ENCODE measurements around the gene ARHGEF16. TPM values are rescaled to one million over a fixed set of nuclear protein-coding genes. Genes with fewer than 3 reads are reported as not detected.

ARHGEF16 gene
- total RNA-seq, 1 donor from 2014 or later, result not detected

GRCh38 chr1:3425486-3426215 is 28.8 kb upstream of the ARHGEF16 start:
- Histone ChIP-seq H3K4me1 (peaks cover 6 to 30% of the 10 kb centered on the region in 2 donors), H3K9me3 (no peaks in the 10 kb centered on the region), H3K27me3 (no peaks in the 10 kb centered on the region), H3K36me3 (peaks cover 46 to 52% of the 10 kb centered on the region in 2 donors), H3K4me3 (no peak overlapping the region), H3K27ac (no peak overlapping the region)
- no peak for DNase-seq (ENCODE audit: low spot score in 2 of 2)
- intact Hi-C loops (cut with DNase I), result loop anchor here (2.0 to 10.0 kb wide), 3 partner anchors 549 to 1011 kb away; partner anchors contain the start of gene PEX10
- TF ChIP-seq CTCF (IDR thresholded peaks at IDR 0.05), result no peak

- H3K27ac ChIP-seq, result no peak overlapping the region
- H3K4me1 ChIP-seq, result peaks cover 6 to 24% of the 10 kb centered on the region in 2 donors
- no peaks in the 10 kb centered on the region for H3K9me3 ChIP-seq
- H3K36me3 ChIP-seq, result peaks cover 60 to 64% of the 10 kb centered on the region in 2 donors
- no peaks in the 10 kb centered on the region for H3K27me3 ChIP-seq
- no peak for DNase-seq (ENCODE audit: low spot score in 2 of 2)
- TF ChIP-seq CTCF (IDR thresholded peaks at IDR 0.05), result no peak
- no peak overlapping the region for H3K4me3 ChIP-seq
- intact Hi-C loops (cut with DNase I), result loop anchor here (5.0 to 10.0 kb wide), 2 partner anchors 605 to 1012 kb away; partner anchors contain the start of gene PEX10
Observed at GRCh38 chr1:3426956-3427535, 27.4 kb upstream of the ARHGEF16 start.

DNA sequence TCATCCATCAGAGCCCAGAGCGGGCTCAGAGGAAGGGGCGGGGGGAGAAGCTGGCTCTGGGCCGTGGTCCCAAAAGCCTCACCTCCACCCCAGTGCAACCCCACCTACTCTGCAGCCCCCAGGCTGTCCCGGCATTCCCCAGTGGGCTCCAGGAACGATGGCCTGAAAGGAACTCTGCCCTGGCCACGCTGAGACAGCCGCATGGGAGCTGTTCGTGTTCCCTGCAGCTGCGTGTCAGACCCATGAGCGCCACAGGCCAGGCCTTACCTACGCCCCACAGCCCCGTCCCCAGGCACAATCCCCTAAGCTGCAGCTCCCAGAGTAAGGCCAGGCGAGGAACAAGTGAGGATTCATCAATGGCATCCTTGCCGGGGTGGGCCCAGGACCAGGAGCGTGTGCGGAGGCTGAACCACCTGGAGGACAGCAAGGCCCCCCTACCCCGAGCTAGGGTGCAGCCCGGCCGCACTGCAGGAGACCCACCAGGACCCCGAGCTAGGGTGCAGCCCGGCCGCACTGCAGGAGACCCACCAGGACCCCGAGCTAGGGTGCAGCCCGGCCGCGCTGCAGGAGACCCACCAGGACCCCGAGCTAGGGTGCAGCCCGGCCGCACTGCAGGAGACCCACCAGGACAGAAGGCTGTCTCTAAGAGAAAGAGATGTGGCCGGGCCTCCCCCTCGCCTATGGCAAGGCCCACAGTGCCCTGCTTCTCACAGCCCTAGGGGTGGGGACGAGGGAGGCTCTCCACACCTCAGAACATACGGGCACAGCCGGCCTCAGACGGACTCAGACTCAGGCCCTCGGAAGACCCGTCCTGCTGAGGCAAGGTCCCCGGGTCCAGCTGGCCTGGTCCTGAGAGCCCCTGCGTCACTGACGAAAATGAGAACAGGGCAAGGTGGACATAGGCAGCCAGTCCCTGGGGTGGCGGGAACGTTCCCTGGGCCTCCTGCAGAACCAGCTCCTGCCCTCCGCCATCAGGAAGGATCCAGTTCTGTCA is 26.5 kb upstream of the ARHGEF16 start:
- TF ChIP-seq CTCF (IDR thresholded peaks at IDR 0.05), result no peak
- DNase-seq (ENCODE audit: low spot score in 2 of 2), result no peak
- no peak overlapping the region for H3K27ac ChIP-seq
- H3K4me3 ChIP-seq, result no peak overlapping the region
- peaks cover 69 to 70% of the 10 kb centered on the region in 2 donors for H3K36me3 ChIP-seq
- no peaks in the 10 kb centered on the region for H3K27me3 ChIP-seq
- intact Hi-C loops (cut with DNase I), result loop anchor here (5.0 to 10.0 kb wide), 2 partner anchors 606 to 1013 kb away; partner anchors contain the start of gene PEX10
- no peaks in the 10 kb centered on the region for H3K9me3 ChIP-seq
- peaks cover under 1 to 14% of the 10 kb centered on the region in 2 donors for H3K4me1 ChIP-seq

DNA sequence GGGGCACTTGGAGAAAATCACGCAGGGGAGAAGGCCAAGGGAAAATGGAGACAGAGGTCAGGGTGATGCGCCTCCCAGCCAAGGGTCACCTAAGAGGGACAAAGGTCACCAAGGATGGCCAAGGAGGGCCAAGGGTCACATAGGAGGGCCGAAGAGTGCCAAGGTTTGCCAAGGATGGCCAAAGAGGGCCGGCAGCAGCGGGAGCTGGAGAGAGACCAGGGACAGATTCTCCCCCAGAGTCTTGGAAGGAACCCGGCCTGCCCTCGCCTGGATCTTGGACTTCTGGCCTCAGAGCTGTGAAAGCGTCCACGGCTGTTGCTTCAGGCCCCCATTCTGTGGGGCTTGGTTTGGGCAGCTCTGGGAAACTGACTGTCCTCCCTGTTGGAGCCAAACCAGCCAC is 25.6 kb upstream of the ARHGEF16 start:
- Histone ChIP-seq H3K36me3 (peaks cover 75 to 76% of the 10 kb centered on the region in 2 donors), H3K4me1 (peaks cover 0 to 9% of the 10 kb centered on the region in 2 donors), H3K27ac (no peak overlapping the region), H3K9me3 (no peaks in the 10 kb centered on the region), H3K4me3 (no peak overlapping the region), H3K27me3 (no peaks in the 10 kb centered on the region)
- intact Hi-C loops (cut with DNase I), result loop anchor here (5.0 to 10.0 kb wide), 2 partner anchors 607 to 1014 kb away; partner anchors contain the start of gene PEX10
- TF ChIP-seq CTCF (IDR thresholded peaks at IDR 0.05), result no peak
- no peak for DNase-seq (ENCODE audit: low spot score in 2 of 2)

DNA sequence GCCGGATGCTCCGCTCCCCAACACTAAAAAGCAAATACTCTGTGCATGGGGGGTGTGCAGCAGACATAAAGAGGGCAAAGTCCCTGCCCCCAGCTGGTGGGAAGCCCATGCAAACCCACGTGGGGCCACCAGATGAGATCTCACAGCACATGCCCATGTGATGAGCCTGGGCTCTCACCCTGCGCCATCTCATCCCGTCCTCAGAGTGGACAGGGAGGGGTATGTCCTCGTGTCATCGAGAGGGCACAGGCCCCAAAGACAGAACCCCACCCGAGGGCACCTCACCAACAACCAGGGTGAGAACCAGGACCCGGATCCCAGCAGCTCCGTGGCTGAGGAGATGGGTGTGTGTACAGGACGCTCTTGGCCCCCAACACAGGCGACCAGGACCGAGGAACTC is 25.1 kb upstream of the ARHGEF16 start:
- H3K36me3 ChIP-seq, result peaks cover 77 to 81% of the 10 kb centered on the region in 2 donors
- H3K4me1 ChIP-seq, result peaks cover 0 to 5% of the 10 kb centered on the region in 2 donors
- H3K9me3 ChIP-seq, result no peaks in the 10 kb centered on the region
- no peak overlapping the region for H3K4me3 ChIP-seq
- no peak overlapping the region for H3K27ac ChIP-seq
- DNase-seq (ENCODE audit: low spot score in 2 of 2), result no peak
- intact Hi-C loops (cut with DNase I), result loop anchor here (5.0 to 10.0 kb wide), 2 partner anchors 607 to 1015 kb away; partner anchors contain the start of gene PEX10
- H3K27me3 ChIP-seq, result no peaks in the 10 kb centered on the region
- no peak for TF ChIP-seq CTCF (IDR thresholded peaks at IDR 0.05)
